ENCODE results near the gene SLC25A12. TPM values are rescaled to one million over a fixed set of nuclear protein-coding genes. Genes with fewer than 3 reads are reported as not detected.

The SLC25A12 gene
- total RNA-seq, 2 experiments from 2014 or later, result 8.7 to 9.5 TPM

GRCh38 chr2:171807831-171808393 is 86.1 kb downstream of the SLC25A12 start:
- H3K27me3 ChIP-seq (ENCODE audit: control insufficient read depth in 1 of 2, insufficient read depth in 2 of 2, low read length in 2 of 2), result no peaks in the 10 kb centered on the region
- TF ChIP-seq CTCF (IDR thresholded peaks at IDR 0.05), result no peak
- no peaks in the 10 kb centered on the region for H3K27me3 Mint-ChIP-seq
- H3K27ac Mint-ChIP-seq, result no peak overlapping the region
- H3K4me3 Mint-ChIP-seq, result no peak overlapping the region
- no peaks in the 10 kb centered on the region for H3K9me3 Mint-ChIP-seq
- intact Hi-C loops (cut with DNase I, micrococcal nuclease), result loop anchor here in 1 of 2 experiments (5.0 kb wide), 1 partner anchor 669 kb away; no protein-coding TSS in a partner anchor
- no peak overlapping the region for H3K27ac ChIP-seq (ENCODE audit: low read depth in 1 of 2, low read length in 2 of 2)
- H3K4me1 ChIP-seq (ENCODE audit: insufficient read depth, low read length), result no peaks in the 10 kb centered on the region
- no peak overlapping the region for H3K4me3 ChIP-seq (ENCODE audit: low read length)
- no peak for ATAC-seq (ENCODE audit: poor library complexity)
- DNase-seq, result no peak
- H3K4me1 Mint-ChIP-seq (ENCODE audit: low read depth), result no peaks in the 10 kb centered on the region
- POLR2A ChIA-PET, result no interaction called here
- H3K9me3 ChIP-seq (ENCODE audit: control insufficient read depth in 1 of 2, insufficient read depth in 1 of 2, low read length in 2 of 2), result no peaks in the 10 kb centered on the region
- CTCF ChIA-PET, result no interaction called here
- peaks cover 33% of the 10 kb centered on the region for H3K36me3 ChIP-seq (ENCODE audit: insufficient read depth, low read length)
- peaks cover 87% of the 10 kb centered on the region for H3K36me3 Mint-ChIP-seq (ENCODE audit: low read depth)

GRCh38 chr2:171807119-171807518 is 86.9 kb downstream of the SLC25A12 start:
- Histone ChIP-seq H3K9me3 (ENCODE audit: control insufficient read depth in 1 of 2, insufficient read depth in 1 of 2, low read length in 2 of 2) (no peaks in the 10 kb centered on the region), H3K4me3 (ENCODE audit: low read length) (no peak overlapping the region), H3K27me3 (ENCODE audit: control insufficient read depth in 1 of 2, insufficient read depth in 2 of 2, low read length in 2 of 2) (no peaks in the 10 kb centered on the region), H3K4me1 (ENCODE audit: insufficient read depth, low read length) (no peaks in the 10 kb centered on the region), H3K36me3 (ENCODE audit: insufficient read depth, low read length) (peaks cover 33% of the 10 kb centered on the region), H3K27ac (ENCODE audit: low read depth in 1 of 2, low read length in 2 of 2) (no peak overlapping the region)
- no peaks in the 10 kb centered on the region for H3K27me3 Mint-ChIP-seq
- ATAC-seq (ENCODE audit: poor library complexity) (no peak), DNase-seq (no peak)
- no peak overlapping the region for H3K27ac Mint-ChIP-seq
- no peak for TF ChIP-seq CTCF (IDR thresholded peaks at IDR 0.05)
- H3K4me3 Mint-ChIP-seq, result no peak overlapping the region
- intact Hi-C loops (cut with DNase I, micrococcal nuclease), result loop anchor here in 1 of 2 experiments (5.0 kb wide), 1 partner anchor 670 kb away; no protein-coding TSS in a partner anchor
- CTCF ChIA-PET, result no interaction called here
- POLR2A ChIA-PET, result no interaction called here
- H3K4me1 Mint-ChIP-seq (ENCODE audit: low read depth), result no peaks in the 10 kb centered on the region
- no peaks in the 10 kb centered on the region for H3K9me3 Mint-ChIP-seq
- H3K36me3 Mint-ChIP-seq (ENCODE audit: low read depth), result peaks cover 83% of the 10 kb centered on the region

- Mint-ChIP-seq H3K27ac (no peak overlapping the region), H3K4me3 (no peak overlapping the region), H3K9me3 (no peaks in the 10 kb centered on the region), H3K27me3 (no peaks in the 10 kb centered on the region), H3K4me1 (ENCODE audit: low read depth) (no peaks in the 10 kb centered on the region), H3K36me3 (ENCODE audit: low read depth) (peaks cover 79% of the 10 kb centered on the region)
- no peaks in the 10 kb centered on the region for H3K9me3 ChIP-seq (ENCODE audit: control insufficient read depth in 1 of 2, insufficient read depth in 1 of 2, low read length in 2 of 2)
- H3K27me3 ChIP-seq (ENCODE audit: control insufficient read depth in 1 of 2, insufficient read depth in 2 of 2, low read length in 2 of 2), result no peaks in the 10 kb centered on the region
- DNase-seq (no peak), ATAC-seq (ENCODE audit: poor library complexity) (no peak)
- intact Hi-C loops (cut with DNase I, micrococcal nuclease), result no loop called here
- ChIA-PET POLR2A (no interaction called here), CTCF (interaction anchor here (0.8 kb wide), 1 partner anchor 14 kb away, joined by 3 read pairs; no protein-coding TSS in a partner anchor)
- no peak overlapping the region for H3K4me3 ChIP-seq (ENCODE audit: low read length)
- no peaks in the 10 kb centered on the region for H3K4me1 ChIP-seq (ENCODE audit: insufficient read depth, low read length)
- H3K36me3 ChIP-seq (ENCODE audit: insufficient read depth, low read length), result peaks cover 26% of the 10 kb centered on the region
- no peak overlapping the region for H3K27ac ChIP-seq (ENCODE audit: low read depth in 1 of 2, low read length in 2 of 2)
- no peak for TF ChIP-seq CTCF (IDR thresholded peaks at IDR 0.05)
Measured at GRCh38 chr2:171804456-171804855, 89.6 kb downstream of the SLC25A12 start.
